HG03571 (cell line): ENCODE results near the gene CDC42BPA.
"Not testable (repeated sequence)": the region's sequence is repeated elsewhere in the genome, so short reads cannot be mapped to it uniquely, and the experiment has no call there.

Source experiments
- ATAC-seq: cut with Tn5 transposase; IDR thresholded peaks from one replicate; pipeline ENCODE4 v1.9.1; 2021; ENCODE audit not compliant: unreplicated experiment

CDC42BPA gene

GRCh38 chr1:227140376-227140775 lies 177.9 kb downstream of the CDC42BPA start:
- ATAC-seq: no peak

- ATAC-seq: no peak
Observed at GRCh38 chr1:227136210-227136820, 182.0 kb downstream of the CDC42BPA start.

DNA sequence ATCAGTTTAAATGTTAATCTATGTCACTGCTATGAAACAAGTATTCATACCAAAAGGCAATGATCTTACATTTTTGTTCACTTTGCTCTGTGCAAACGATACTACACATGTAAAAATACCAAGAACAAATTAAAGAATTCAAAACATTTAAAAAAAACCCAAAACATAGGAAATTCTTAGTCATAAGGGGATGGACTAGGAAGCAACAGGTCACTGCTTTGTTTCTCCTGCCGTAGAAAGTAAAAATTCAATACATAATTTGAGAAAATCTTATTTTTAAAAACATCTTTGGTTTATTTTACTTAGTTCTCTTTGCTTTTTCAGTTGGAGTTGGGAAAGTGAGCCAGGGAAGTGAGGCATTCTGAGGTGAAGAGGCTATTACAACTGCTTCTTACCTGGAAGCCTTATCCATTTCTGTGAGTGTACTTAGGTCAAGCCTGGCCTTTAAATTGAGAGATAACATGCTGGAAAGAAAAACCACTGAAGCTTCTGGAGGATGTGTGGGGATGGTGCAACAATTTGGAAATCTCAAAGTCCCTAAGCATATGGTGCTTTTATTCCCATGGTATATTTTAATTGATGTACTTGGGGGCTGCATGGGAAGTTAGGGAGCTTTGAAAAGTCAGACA lies 183.5 kb downstream of the CDC42BPA start:
- ATAC-seq: no peak

- not testable (repeated sequence) for ATAC-seq
Observed at GRCh38 chr1:227132695-227133094, 185.6 kb downstream of the CDC42BPA start.

DNA sequence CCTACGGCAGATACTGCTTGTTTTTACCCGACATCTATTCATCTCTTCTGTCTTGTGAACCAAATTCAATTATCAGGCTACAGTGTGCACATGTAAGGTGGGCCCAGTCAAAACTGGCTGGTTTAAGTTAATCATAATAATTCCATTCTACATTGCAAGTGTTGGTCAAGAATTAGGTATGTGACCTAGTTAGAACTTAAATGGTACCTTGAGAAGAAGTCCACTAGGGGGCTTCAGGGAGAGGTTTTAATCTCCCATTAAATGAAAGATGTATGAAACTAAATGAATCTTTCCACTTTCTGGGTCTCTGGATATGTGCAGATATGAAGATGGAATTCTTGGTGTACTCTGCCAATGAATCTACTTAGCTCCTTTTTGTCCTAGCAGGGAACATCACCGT lies 187.1 kb downstream of the CDC42BPA start:
- ATAC-seq: no peak

GRCh38 chr1:227127891-227128290 lies 190.4 kb downstream of the CDC42BPA start:
- ATAC-seq: no peak

DNA sequence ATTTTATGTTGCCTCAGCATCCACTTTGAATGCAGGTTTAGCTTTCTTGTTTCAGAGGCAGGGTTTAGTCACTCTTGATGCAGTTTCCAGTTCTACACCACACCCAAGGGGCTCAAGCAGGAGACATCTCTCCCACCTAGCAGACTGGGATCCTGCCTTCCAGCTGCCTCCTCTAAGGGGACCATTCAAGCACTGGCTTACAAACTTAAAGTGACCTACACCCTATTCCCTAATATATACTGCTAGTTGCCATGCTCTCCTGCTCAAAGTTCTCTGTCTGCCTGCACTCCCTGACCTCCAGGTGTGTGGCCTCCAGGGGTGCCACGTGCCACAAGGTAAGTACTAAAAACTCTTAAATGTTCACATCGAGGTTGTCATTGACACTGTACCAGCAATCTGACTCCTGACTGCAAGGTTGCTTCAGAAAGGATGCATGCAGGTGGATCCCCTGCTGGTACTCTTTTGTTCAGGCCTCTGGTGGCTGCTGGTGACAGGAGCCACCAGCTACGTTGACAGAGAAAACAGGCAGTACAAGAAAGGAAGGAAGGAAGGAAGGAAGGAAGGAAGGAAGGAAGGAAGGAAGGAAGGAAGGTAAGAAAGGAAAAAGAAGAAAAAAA lies 192.3 kb downstream of the CDC42BPA start:
- ATAC-seq: no peak

DNA sequence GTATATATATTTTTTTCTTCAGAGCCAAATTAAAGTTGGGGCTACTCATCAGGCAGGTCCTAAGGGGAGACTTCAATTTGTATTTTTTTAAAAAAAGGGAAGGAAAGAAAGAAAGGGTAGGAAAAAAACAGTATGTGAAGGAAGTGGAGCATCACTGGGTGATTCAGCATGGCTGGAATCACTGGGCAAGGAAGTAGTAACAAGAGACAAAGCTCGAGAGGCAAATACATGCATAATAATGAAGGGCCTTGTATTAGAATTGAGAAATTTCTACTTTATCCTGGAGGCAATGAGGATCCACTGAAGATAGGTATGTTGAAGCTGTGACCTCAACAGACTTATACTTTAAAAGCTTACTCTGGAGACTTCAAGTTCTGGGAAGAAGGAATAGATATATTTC lies 193.8 kb downstream of the CDC42BPA start:
- ATAC-seq: no peak

- no peak for ATAC-seq
Observed at GRCh38 chr1:227120826-227121225, 197.5 kb downstream of the CDC42BPA start.

- ATAC-seq: no peak
Observed at GRCh38 chr1:227112538-227112937, 205.8 kb downstream of the CDC42BPA start.

GRCh38 chr1:227111782-227112181 lies 206.5 kb downstream of the CDC42BPA start:
- no peak for ATAC-seq

GRCh38 chr1:227105291-227105690 lies 213.0 kb downstream of the CDC42BPA start:
- not testable (repeated sequence) for ATAC-seq

DNA sequence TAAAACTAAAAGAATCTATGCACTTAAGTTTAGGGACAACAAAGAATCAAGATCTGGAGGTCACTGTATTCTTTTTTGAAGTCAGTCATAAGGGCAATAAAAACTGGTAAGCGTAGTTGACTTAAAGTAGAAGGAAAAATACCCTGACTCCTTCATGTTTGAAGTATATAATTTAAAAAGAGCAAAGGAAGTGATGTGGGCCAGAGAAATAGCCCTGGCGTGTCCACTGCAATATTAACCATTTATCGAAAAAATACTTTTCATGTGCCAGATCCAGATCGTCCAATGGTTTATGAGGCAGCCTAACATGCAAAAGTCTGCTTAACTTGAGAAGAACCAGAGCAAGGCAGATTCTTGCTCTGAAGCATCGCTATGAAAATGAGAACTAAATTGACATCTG lies 216.2 kb downstream of the CDC42BPA start:
- no peak for ATAC-seq

GRCh38 chr1:227094249-227094966 lies 223.9 kb downstream of the CDC42BPA start:
- no peak for ATAC-seq

GRCh38 chr1:227093309-227093708 lies 225.0 kb downstream of the CDC42BPA start:
- no peak for ATAC-seq

DNA sequence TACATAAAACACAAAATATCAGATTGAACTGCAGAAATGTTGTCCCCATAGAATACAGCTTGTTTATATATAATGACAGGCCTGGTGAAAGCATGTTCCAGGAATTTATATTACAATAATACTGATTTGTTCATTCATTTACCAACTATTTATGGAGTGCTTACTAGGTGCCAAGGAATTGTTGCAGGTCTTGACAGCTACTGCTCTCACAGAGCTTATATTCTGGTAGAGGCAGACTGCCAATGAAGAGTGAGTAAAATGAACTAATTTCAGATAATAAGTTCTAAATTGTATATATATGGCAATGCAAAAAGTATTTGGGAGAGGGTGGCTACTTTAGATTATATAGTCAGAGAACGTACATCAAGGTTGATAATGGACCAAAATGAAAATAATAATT lies 226.2 kb downstream of the CDC42BPA start:
- ATAC-seq: no peak

- ATAC-seq: no peak
Observed at GRCh38 chr1:227086636-227087035, 231.7 kb downstream of the CDC42BPA start.

DNA sequence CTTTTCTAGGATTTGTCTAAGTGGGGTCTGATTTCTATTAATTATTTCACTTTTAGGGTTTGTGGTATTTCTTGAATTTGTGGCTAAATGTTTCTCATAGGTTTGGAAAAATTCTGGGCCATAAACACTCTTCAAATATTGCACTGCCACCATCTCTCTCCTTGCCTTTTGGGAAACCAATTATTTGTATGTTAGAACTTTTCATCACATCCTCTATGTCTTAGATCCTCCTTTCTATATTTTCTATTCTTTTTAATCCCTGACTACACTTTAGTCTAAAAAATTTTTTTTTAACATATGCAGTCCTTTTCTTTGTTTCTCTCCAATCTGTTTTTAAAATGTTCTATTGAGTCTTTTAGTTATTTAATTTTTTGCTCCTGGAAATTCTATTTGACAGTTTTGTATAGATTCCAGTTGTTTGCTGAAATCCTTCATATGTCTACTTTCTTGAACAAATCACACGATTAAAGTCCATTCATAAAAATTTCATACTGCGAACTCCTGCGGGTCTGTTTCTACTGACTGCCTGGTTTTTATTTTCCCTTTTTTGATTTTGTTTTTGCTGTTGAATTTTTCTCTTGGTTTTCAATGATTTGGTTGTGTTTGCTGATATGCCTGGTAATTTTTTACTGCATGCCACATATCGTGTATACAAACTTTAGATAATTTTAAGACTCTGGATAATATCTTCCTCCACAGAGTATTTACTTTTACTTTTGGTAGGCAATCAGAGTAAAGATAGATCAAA lies 235.1 kb downstream of the CDC42BPA start:
- ATAC-seq: no peak

DNA sequence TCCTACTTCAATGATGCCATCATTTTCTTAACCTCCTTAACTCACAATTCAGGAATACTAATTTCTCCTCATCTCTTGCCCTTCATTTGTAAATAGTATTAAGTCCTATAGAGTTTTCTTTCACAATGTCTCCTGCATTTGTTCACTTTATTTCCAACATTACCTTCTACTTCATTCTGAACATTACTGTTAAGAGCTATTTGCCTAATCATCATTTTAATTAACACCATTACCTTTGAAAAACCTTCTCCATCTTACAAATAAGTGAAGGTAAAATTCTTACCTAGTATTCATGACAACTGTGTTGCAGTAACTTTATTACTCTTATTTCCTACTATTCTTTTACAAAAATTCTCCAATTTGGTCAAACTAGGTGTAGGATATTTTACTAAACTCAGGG lies 240.5 kb downstream of the CDC42BPA start:
- ATAC-seq: no peak

DNA sequence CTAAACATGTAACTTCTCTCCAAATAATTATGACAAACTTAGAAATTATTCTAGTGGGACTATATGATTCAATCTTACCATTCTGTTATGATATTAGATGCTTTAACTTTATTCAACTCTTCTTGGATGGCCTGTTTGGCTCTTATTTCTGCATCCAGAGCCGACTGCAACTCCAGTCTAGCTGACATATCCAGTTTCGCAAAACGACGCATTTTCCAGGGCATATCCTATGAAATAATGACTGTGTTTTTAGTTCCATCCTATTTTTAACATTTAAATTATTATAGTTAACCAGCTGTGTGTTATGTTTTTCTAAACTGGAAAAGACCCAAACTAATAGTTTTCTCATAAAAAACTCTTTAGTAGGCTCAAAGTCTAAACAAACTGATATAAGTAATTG lies 244.5 kb downstream of the CDC42BPA start:
- no peak for ATAC-seq

GRCh38 chr1:227072991-227073390 lies 245.3 kb downstream of the CDC42BPA start:
- ATAC-seq: no peak
